HepG2 (cell line): ENCODE results near the gene MED22. TPM values are rescaled to one million over a fixed set of nuclear protein-coding genes. Genes with fewer than 3 reads are reported as not detected.

Experiments
- GATA4 ChIP-seq: sonication (generic); IDR thresholded peaks from 2 replicates; pipeline ENCODE4 v1.6.1; 2016; ENCODE audit warnings: antibody characterized with exemption, low read depth, borderline replicate concordance
- NFAT5 ChIP-seq: sonication (generic); formaldehyde crosslinking; IDR thresholded peaks from 2 replicates; pipeline ENCODE4 v1.4.0; 2020; ENCODE audit warnings: missing genetic modification reagents
- NFKB2 ChIP-seq: sonication (generic); formaldehyde crosslinking; IDR thresholded peaks from 2 replicates; pipeline ENCODE4 v1.4.0; 2020; ENCODE audit warnings: missing genetic modification reagents, borderline replicate concordance
- PAF1 ChIP-seq: IDR thresholded peaks from 2 replicates; pipeline ENCODE4 v1.6.1; 2016; ENCODE audit warnings: missing genetic modification reagents, missing compliant biosample characterization
- PAWR ChIP-seq: sonication (generic); formaldehyde crosslinking; IDR thresholded peaks from 2 replicates; pipeline ENCODE4 v1.4.0; 2020; ENCODE audit warnings: missing genetic modification reagents, mild to moderate bottlenecking, borderline replicate concordance
- RXRB ChIP-seq: IDR thresholded peaks from 2 replicates; pipeline ENCODE4 v1.6.1; 2016; ENCODE audit warnings: borderline replicate concordance, missing genetic modification reagents, missing compliant biosample characterization
- SP2 ChIP-seq: sonication (generic); formaldehyde crosslinking; IDR thresholded peaks from 2 replicates; pipeline ENCODE4 v1.5.1; 2020; ENCODE audit warnings: mild to moderate bottlenecking, missing genetic modification reagents
- TSC22D2 ChIP-seq: sonication (generic); formaldehyde crosslinking; IDR thresholded peaks from 2 replicates; pipeline ENCODE4 v1.5.1; 2020; ENCODE audit warnings: missing genetic modification reagents, mild to moderate bottlenecking, borderline replicate concordance
- U2AF2 ChIP-seq: fragments of 200-400 bp; formaldehyde crosslinking; IDR thresholded peaks from 2 replicates; pipeline ENCODE4 v1.6.1; 2017; ENCODE audit warnings: low read depth, mild to moderate bottlenecking, low read length
- ZFP82 ChIP-seq: sonication (generic); formaldehyde crosslinking; IDR thresholded peaks from 2 replicates; pipeline ENCODE4 v1.5.1; 2020; ENCODE audit warnings: mild to moderate bottlenecking, missing genetic modification reagents, borderline replicate concordance
- ZNF10 ChIP-seq: sonication (generic); formaldehyde crosslinking; IDR thresholded peaks from 2 replicates; pipeline ENCODE4 v1.4.0; 2020; ENCODE audit warnings: mild to moderate bottlenecking, low read depth, missing genetic modification reagents, borderline replicate concordance
- ZNF280B ChIP-seq: sonication (generic); formaldehyde crosslinking; IDR thresholded peaks from 2 replicates; pipeline ENCODE4 v1.5.0; 2020; ENCODE audit warnings: missing genetic modification reagents, mild to moderate bottlenecking, borderline replicate concordance
- ZNF674 ChIP-seq: sonication (generic); formaldehyde crosslinking; IDR thresholded peaks from 2 replicates; pipeline ENCODE4 v1.5.0; 2020; ENCODE audit warnings: low read depth, mild to moderate bottlenecking, missing genetic modification reagents
- ZNF720 ChIP-seq: sonication (generic); formaldehyde crosslinking; IDR thresholded peaks from 2 replicates; pipeline ENCODE4 v1.4.0; 2020; ENCODE audit warnings: missing genetic modification reagents
- polyA plus RNA-seq, 8 experiments: library from polyadenylated mRNA; depleted of rRNA in 3 of 8; stranded (reverse) in 7 of 8; unstranded in 1 of 8; fragments of >200 nt; fragmentation: Illumina TruSeq in 4 of 8; extraction: Trizol in 4 of 8; gene quantifications; 2 replicates each; pipeline versions ENCODE4 v1.2.1 to v1.2.3, GENCODE V29; 2011 to 2016; ENCODE audit warnings: low read depth in 4 of 8, missing spikeins in 1 of 8, mixed read lengths in 1 of 8; ENCODE audit not compliant: insufficient read depth in 1 of 8
- total RNA-seq, 5 experiments: library from RNA; depleted of rRNA; stranded (reverse); fragments of >200 nt; fragmentation: Illumina TruSeq; extraction: Trizol; gene quantifications; 2 replicates each; pipeline ENCODE4 v1.2.3, GENCODE V29; 2016; ENCODE audit warnings: low read depth in 1 of 5
- TF ChIP-seq, protein P1 (sequence below): IDR thresholded peaks from 2 replicates; pipeline ENCODE4 v1.6.1; 2016; ENCODE audit warnings: mild to moderate bottlenecking
- TF ChIP-seq, protein P2 (sequence below): sonication (generic); formaldehyde crosslinking; IDR thresholded peaks from 2 replicates; pipeline ENCODE4 v1.4.0; 2020; ENCODE audit warnings: low read depth, mild to moderate bottlenecking, missing genetic modification reagents
- TF ChIP-seq, protein P3 (sequence below): sonication (generic); formaldehyde crosslinking; IDR thresholded peaks from 2 replicates; pipeline ENCODE4 v1.5.1; 2020; ENCODE audit warnings: missing genetic modification reagents, mild to moderate bottlenecking, borderline replicate concordance
- TF ChIP-seq, protein P4 (sequence below): sonication (generic); formaldehyde crosslinking; IDR thresholded peaks from 2 replicates; pipeline ENCODE4 v1.4.0; 2020; ENCODE audit warnings: mild to moderate bottlenecking, missing genetic modification reagents

The MED22 gene
- total and polyA plus RNA-seq, 2 of the 13 experiments (the other 11 are each of a cell fraction or from before 2014, with no cell fraction given), result 15.8 to 22.1 TPM

DNA sequence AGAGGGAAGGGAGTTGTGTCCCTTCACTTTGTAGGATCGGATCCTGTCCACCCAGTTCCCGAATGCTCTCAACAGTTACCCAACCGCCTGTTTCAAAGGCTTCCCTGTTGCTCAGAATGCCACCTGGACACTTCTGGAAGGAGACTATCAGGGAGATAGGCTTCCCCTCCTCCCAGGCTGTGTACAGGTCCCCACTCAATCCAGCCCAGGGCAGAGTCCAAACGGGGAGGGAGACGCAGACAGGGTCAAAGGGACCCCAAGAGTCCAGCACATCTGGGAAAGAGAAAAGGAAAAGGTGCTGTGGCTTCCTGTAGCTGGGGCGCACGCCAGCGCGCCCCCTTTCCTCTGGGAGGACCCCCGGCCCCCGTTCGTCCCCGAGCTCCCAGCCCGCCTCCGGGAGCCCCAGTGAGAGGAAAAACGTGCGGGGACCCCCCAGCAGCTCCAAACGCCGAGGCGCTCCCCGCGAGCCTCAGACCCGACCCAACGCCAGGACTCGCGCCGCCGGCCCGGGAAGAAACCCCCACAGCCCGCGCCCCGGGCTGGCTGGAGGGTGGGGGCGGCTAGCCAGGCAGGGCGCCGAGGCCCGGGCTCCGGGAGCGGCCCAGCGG, 27.3 kb upstream of the MED22 start (continued):
- TF ChIP-seq ZNF280B (CRISPR knock-in tag) (no peak), GATA4 (no peak), PAF1 (CRISPR knock-in tag) (no peak), ZNF674 (CRISPR knock-in tag) (no peak), NFAT5 (CRISPR knock-in tag) (no peak), NFKB2 (peak; percentile 59; the same call in 1 of the 2 replicates), SP2 (CRISPR knock-in tag) (no peak), TSC22D2 (CRISPR knock-in tag) (no peak), U2AF2 (no peak), ZNF720 (CRISPR knock-in tag) (no peak), ZNF10 (CRISPR knock-in tag) (no peak), ZFP82 (CRISPR knock-in tag) (no peak), PAWR (no peak), RXRB (no peak)
- TF ChIP-seq, protein P1, sequence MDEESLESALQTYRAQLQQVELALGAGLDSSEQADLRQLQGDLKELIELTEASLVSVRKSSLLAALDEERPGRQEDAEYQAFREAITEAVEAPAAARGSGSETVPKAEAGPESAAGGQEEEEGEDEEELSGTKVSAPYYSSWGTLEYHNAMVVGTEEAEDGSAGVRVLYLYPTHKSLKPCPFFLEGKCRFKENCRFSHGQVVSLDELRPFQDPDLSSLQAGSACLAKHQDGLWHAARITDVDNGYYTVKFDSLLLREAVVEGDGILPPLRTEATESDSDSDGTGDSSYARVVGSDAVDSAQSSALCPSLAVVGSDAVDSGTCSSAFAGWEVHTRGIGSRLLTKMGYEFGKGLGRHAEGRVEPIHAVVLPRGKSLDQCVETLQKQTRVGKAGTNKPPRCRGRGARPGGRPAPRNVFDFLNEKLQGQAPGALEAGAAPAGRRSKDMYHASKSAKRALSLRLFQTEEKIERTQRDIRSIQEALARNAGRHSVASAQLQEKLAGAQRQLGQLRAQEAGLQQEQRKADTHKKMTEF (CRISPR knock-in tag), result no peak
- TF ChIP-seq, protein P2, sequence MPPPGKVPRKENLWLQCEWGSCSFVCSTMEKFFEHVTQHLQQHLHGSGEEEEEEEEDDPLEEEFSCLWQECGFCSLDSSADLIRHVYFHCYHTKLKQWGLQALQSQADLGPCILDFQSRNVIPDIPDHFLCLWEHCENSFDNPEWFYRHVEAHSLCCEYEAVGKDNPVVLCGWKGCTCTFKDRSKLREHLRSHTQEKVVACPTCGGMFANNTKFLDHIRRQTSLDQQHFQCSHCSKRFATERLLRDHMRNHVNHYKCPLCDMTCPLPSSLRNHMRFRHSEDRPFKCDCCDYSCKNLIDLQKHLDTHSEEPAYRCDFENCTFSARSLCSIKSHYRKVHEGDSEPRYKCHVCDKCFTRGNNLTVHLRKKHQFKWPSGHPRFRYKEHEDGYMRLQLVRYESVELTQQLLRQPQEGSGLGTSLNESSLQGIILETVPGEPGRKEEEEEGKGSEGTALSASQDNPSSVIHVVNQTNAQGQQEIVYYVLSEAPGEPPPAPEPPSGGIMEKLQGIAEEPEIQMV (CRISPR knock-in tag), result no peak
- TF ChIP-seq, protein P3, sequence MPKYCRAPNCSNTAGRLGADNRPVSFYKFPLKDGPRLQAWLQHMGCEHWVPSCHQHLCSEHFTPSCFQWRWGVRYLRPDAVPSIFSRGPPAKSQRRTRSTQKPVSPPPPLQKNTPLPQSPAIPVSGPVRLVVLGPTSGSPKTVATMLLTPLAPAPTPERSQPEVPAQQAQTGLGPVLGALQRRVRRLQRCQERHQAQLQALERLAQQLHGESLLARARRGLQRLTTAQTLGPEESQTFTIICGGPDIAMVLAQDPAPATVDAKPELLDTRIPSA (CRISPR knock-in tag), result no peak
- TF ChIP-seq, protein P4, sequence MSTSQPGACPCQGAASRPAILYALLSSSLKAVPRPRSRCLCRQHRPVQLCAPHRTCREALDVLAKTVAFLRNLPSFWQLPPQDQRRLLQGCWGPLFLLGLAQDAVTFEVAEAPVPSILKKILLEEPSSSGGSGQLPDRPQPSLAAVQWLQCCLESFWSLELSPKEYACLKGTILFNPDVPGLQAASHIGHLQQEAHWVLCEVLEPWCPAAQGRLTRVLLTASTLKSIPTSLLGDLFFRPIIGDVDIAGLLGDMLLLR (CRISPR knock-in tag), result no peak
